Myocyte (in vitro differentiated cells): Measurements from ENCODE around the gene RTP1. TPM values are rescaled to one million over a fixed set of nuclear protein-coding genes. Genes with fewer than 3 reads are reported as not detected.
A peak's percentile ranks its signal among the peaks of the same experiment; 100 is the strongest.
"Not testable (repeated sequence)": the region's sequence is repeated elsewhere in the genome, so short reads cannot be mapped to it uniquely, and the experiment has no call there.

Experiments
- DNase-seq: peaks from one replicate; pipeline ENCODE4 v3.0.0-alpha.2; 2012; ENCODE audit warnings: low read depth
- polyA plus RNA-seq: library from polyadenylated mRNA; unstranded; fragments of >200 nt; gene quantifications from one replicate; pipeline ENCODE4 v1.2.1, GENCODE V29; 2012; ENCODE audit warnings: missing spikeins
- total RNA-seq: library from RNA; depleted of rRNA; stranded (reverse); fragments of >200 nt; gene quantifications from 2 replicates; pipeline ENCODE4 v1.2.3, GENCODE V29; 2014

Gene RTP1, protein sequence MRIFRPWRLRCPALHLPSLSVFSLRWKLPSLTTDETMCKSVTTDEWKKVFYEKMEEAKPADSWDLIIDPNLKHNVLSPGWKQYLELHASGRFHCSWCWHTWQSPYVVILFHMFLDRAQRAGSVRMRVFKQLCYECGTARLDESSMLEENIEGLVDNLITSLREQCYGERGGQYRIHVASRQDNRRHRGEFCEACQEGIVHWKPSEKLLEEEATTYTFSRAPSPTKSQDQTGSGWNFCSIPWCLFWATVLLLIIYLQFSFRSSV
- not detected in 2 replicates for total RNA-seq
- polyA plus RNA-seq = not detected

DNA sequence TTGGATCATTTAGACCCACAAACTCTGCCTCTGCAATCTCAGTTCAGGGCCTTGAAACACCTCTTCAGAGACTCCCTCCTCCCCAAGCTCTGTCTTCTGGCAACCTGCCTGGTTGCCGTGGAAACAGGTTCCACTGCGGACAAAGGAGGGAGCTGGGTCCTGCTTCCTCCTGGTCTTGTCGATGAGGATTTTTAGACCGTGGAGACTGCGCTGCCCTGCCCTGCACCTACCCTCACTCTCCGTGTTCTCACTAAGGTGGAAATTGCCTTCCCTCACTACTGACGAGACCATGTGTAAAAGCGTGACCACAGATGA is at the start of gene RTP1:
Gene RTP1, plus strand, starts transcription at position 152 of the 315 bp plus-strand sequence. Its CDS starts 30 bp downstream, at position 182.
- DNase-seq = no peak

DNA sequence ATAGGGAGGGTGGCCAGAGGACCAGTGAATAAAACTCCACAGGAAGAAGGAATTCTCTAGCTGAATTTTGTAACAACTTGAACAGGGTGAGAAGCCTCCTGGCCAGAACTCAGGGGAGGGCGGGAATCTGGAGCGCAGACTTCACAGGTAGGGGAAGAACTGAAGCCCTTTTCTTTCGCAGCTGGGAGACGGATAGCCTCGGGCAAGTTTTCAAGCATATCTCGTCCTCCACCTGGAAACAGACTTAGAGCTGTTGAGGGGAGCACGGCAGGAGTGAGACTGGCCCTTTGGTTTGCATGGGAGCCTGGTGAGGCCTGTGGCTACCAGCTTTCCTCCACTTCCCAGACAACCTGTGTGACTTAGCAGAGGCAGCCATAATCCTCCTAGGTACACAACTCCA is 47.1 kb upstream of the RTP1 start:
- no peak for DNase-seq

DNA sequence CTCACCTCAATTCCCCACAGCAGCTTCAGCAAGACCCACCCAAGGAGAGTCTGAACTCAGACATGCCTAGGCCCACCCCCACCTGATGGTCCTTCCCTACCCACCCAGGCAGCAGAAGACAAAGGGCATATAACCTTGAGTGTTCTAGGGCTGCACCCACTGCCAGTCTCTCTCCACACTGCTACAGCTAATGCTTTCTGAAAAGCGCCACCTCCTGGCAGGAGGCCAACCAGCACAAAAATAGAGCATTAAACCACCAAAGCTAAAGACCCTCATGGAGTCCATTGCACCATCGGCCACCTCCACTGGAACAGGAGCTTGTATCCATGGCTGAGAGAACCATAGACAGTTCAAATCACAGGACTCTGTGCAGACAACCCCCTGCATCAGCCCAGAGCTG is 46.7 kb upstream of the RTP1 start:
- no peak for DNase-seq

DNA sequence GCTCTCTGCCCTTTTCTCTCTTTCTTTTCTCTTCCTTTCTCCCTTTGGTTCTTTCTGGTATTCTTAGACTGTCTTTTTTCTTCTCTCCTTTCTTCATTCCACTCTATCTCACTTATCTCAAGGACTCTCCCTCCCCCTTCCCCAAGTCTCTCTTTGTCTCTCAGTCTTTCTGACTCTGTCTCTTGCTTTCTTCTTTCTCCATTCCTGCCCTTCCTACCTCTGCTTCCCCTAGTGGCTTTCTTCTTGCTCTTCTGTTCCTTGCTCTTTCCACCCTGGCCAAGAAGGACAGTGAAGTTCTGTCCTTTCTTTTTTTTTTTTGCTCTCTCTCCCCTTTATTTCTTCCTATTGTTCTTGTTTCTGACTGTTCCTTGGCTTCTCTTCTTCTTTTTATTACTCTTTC is 35.7 kb upstream of the RTP1 start:
- no peak for DNase-seq

DNA sequence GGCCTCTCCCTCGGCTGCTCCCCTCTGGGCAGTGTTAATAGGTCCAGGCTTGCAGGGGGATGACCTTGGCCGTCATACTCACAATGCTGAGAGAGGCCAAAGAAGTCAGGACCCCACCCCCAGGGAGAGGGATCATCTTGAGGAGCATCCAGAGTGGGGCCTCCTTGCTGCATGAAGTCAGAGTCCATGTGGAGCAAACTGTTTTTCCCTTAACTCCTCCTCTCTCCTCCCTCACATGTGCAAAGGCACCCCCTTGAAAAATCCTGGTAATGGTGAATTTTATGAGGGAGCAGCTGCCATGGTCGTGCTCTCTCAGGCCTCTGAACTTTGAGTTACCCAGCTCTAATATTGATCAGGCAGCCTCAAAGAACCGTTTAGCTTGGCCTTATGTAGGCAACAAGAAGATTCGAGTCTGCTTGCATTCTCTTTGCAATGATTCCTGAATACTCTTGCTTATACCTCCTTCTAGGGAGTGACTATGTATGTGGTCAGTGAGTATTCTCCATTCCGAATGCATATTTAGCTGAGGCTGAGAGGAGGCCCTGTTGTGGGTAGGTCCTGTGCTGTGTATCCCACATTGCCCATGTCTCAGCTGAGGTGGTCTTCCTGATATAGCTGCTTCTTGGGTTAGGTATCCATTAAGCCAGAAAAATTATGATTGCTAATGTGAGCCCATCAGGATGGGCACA is 34.9 kb upstream of the RTP1 start:
- DNase-seq = no peak

DNA sequence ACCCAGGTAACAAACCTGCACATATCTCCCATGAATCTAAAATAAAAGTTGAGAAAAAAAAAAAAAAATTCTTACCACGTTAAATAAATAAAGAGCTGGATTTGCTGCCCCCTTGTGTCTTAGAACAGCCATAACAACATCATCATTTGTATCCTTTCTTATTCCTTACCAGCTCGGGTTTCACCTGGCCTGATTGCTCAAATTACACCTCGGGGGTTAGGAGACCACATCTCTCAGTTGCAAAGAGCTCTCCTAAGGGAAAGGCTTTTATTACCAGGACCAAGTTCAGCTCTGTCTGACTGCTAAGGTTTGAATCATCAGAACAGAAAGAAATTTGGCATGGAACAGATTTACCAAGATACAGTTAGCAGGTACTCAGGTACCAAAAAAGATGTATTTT is 32.1 kb upstream of the RTP1 start:
- DNase-seq = peak; percentile 75

DNA sequence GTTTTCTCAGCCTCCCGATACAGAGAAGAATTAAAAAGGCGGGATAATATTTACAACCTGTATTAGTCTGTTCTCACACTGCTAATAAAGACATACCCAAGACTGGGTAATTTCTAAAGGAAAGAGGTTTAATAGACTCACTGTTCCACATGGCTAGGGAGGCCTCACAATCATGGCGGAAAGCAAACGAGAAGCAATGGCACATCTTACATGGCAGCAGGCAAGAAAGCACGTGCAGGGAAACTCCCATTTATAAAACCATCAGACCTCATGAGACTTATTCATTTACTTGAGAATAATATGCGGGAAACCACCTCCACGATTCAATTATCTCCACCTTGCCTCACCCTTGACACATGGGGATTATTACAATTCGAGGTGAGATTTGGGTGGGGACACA is 30.5 kb upstream of the RTP1 start:
- no peak for DNase-seq

DNA sequence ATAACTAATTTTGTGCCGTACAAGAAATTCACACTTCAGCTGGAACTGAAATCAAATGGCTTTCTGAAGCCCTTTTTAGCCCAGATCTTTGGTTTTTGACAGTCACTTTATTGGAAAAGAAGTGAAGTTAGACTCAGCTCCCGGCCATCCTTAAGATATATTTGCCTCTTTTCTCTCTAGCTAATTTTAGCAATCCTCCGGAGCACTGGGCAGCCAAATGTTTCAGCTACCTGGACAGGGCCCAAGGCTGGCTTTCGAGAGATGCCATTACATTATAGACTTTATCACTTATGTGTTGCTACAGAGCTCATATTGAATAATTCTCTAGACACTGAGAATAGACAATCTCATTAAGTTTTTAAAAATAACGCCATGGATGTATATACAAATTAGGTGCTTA is 29.5 kb upstream of the RTP1 start:
- no peak for DNase-seq

DNA sequence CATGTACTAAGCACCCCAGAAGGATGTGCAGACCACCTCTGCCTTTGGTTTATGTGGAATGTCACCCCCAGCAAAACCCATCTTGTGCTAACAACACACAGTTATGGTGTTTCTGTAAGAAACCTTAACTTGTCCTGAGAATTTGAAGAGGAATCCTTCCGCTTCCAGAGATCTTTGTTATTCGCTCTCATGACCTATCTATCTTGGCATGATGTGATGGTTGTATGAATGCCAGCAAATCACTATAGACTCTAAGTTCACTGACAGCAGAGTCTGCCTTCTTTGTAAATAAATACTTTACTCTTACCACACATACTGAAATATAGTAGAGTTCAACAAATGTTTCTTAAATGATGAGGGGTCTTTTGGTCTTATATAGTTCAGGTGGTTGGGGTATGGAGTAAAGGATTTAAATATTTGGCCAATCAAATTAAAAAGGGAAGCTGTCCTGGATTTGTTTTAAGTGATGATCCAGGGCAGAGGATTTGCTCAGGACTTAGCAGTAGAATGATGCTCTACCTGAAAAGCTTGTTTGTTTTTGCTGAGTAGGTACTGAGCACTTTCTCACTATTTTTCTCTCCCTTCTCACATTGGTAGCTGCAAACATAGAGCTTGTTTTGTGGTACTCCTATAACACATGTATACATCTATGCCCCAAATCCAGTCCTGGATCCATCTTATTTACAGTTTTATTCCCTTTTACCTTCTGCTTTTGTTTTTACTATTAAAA is 27.9 kb upstream of the RTP1 start:
- DNase-seq = no peak

DNA sequence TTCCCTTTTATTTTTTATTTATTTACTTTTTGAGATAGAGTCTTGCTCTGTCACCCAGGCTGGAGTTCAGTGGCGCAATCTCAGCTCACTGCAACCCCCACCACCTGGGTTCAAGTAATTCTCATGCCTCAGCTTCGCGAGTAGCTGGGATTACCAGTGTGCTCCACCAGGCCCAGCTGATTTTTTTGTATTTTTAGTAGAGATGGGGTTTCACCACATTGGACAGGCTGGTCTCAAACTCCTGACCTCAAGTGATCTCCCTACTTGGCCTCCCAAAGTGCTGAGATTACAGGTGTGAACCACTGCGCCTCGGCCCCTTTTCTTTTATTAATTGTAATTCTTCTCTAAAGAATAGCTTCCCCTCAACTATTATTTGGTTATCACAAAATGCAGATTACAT is 26.4 kb upstream of the RTP1 start:
- not testable (repeated sequence) for DNase-seq

DNA sequence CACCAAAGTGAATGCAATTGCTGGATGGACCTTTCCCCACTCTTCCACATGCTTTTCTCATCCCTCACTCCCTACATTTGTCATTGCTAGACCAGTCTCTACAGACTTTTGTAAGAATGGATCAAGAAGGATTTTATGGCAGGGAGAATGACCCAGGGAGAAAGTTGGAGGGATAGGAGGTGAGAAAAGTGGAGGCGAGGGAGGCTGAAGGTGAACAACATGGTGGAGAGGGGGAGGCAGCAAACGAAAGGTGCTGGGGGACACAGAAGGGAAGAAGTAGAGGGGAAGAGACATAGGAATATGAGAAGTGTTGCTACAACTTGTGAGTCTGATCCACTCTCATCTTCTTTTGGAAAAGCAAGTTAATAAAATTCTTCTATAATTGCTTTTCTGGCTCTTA is 24.4 kb upstream of the RTP1 start:
- DNase-seq = no peak

DNA sequence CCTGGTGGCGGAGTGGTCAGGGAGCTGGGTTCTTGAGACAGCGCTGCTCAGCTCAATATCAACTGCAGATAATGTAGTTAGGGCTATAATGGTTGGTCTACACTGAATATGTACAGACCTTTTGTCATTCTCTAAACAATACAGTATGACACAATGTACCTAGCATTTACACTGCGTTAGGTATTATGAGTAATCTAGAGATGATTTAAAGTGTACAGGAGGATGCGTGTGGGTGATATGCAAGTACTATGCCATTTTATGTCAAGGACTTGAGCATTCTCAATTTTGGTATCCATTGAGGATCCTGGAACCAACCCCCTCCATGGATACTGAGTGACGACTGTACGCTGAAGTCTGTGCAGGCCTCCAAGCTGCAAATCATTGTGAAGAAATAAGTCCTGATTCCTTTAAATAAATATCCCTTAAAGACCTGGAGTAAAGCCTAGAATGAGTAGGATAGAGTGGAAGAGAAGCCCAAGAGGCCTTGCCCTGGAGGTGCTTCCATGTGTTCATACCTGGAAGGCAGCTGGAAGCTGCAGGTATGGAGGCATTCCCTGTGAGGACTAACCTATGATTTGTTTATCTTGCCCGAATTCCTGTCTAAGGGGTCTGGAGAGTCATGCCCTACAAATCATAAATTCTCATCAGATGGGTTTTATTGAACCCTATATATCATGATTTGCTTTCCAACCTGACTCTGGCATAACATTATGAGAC is 15.7 kb upstream of the RTP1 start:
- no peak for DNase-seq

DNA sequence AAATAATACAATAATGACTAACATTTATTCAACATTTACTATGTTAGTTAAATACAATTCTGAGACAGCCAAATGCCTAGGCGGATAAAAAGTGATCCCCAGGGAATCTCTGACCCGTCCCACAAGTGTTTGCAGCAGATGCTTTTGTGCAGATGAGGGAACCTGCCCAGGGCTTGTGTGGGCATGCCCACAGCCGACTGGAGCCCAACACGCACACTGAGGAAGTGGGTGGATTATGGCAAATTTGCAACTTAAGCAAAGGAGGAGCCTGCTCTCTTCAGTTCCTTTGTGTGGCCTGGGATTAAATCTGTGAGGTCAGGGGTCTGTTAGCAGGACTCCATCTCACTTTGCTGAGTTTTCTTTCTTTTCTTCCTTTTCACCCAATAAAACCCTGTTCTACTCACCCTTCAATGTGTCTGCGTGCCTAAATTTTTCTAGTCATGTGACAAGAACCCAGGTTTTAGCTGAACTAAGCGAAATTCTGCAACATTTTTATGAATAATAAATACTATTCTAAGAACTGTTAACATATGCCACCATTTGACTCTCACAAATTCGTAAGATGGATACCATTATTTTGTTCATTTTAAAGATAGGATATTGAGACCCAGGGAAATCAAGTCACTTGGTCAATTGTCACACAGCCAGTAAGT is 13.9 kb upstream of the RTP1 start:
- peak; percentile 75 for DNase-seq

DNA sequence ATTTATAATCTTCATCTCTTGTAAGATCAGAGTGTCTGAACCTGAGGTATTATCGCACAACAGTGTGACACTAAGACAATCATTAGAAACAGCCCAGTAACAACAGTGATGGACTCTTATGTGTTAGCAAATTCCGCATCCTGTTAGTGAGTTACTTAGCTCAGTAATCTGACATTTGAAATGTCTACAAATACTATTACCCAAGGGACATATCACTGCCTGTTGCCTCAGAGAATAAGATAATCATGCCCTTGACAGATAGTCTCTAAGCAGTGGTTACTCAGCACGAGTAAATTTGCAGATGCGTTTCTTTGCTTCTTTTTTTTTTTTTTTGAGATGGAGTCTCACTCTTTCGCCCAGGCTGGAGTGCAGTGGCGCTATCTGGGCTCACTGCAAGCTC is 13.4 kb upstream of the RTP1 start:
- DNase-seq = no peak

DNA sequence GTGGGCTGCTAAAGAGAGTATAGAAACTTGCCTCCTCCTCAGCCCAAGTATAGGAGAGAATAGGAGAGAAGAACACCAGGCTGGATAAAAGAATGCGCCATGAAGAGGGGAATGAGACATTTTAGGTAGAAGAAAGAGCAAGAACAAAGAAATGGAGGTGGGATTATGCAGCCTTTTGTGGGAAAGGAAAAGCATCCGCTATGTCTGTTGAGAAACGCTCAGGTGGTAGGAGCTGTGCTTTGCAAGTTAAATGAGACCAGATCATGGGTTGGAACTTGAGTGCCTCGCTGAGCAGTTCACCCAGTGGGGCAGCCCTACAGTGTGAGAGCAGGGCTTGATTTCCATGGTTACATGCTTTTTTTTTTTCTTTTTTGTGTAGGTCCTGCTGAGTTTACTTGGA is 11.5 kb upstream of the RTP1 start:
- no peak for DNase-seq

DNA sequence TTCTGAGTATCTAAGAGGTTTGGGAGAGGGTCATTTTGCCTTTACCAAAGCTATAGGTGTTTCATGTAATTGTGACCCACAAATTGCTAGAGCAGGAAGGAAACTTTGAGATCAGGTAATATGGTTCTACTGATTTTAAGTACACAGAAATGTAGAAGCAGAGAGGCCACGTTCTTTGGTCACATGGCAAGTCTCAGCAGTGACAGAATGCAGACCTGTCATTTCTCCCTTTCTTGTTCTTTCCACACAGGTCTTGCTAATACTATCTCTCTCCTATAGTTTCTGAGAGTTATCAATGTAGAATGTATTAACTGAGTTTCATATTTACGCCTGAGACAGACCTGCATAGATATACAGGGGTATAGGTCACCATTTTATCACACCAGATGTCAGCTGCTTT is 10.9 kb upstream of the RTP1 start:
- DNase-seq = no peak

DNA sequence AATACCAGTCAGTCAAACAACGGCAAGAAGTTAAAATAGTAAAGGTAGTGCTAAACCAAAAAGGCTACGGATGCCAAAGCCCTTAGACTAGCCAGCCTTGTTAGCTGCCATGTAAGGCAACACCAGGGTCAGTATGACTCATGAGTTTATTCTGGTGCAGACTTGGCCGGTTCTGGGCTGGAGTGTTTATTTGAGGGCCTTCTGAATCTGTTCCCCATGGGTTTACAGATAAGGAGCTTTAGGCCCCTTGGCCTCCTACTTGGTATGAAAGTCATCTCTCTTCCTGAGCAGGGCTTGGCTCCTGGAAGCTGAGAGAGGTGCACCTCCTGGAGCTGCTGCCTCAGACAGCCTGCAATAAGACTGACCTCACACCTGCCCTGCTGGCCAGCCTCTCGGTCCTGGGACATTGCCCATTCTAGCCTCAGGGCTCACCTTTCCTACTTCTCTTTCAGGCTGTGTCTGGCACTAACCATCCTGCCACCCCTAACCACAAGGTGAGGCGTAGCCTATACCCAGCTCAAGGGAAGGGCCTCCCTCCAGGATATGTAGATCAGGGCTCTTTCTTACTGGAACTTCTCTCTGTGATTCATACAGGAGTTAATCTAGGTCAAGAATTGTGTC is 10.4 kb upstream of the RTP1 start:
- DNase-seq = peak; percentile 89

DNA sequence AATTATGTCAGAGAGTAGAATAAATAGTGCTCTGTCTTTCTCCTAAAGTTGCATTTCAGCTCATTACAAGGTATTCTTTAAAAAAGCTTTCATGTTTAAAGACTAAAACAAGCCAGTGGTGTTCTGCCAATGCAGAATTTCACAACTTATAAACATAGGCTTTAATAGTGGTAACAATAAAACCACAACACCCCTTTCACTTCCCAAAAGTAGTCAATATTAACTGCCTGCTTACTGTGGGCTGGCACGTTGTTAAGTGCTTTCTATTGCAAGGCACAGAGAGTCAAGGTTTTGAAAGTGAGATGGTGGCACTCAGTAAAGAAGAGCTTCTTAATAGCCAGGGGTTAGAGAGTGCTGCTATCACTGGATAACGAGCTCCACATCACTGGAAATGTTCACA is 8.4 kb upstream of the RTP1 start:
- DNase-seq = no peak

DNA sequence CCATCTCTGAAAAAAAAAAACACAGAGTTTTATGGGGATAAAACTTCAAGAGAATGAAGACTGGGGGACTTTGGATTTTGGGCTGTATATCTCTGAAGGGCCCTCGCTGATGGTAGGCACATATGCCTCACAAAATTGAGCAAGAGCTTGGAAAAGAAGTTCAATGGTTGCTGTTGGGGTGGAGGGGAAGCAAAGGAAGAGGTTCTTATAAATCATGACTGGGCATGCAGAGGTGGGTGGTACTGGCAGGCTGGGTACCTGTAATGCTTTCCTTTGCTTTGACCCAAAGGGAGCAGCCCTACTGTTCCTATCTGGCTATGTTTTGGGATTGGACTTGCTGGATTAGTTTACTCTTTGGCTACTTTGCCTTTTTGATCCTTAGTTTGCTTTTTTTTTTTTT is 6.0 kb upstream of the RTP1 start:
- DNase-seq = no peak

DNA sequence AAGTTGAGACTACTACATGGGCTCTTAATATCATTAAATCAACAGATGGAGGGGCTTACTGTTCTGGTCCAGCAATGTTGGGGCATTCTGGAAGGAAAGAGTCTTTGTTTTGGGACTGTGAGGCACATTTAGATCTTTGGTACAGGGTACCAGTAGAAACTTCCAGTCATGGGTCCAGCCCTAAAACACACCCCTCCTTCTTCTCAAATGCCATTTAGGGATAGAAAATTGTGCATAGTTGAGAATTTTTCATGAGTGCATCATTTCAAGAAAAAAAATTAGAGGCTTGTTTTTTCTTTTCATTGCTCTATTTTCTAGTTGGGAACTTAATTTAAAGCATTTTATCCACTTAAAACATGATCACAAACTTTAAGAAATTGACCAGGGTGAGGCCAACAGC is 4.1 kb upstream of the RTP1 start:
- no peak for DNase-seq
